Hepatocyte (in vitro differentiated cells): ENCODE results near the gene KNDC1.

Experiments used
- EZH2 ChIP-seq: fragments of 200-600 bp; sonication (generic); IDR thresholded peaks from 2 replicates; pipeline ENCODE4 v1.6.1; 2016; ENCODE audit warnings: antibody characterized with exemption, mild to moderate bottlenecking, borderline replicate concordance
- EZH2phosphoT487 ChIP-seq: fragments of 200-600 bp; sonication (generic); IDR thresholded peaks from one replicate; pipeline ENCODE4 v1.6.1; 2018; ENCODE audit warnings: antibody characterized with exemption, mild to moderate bottlenecking, low read depth, moderate library complexity; ENCODE audit not compliant: unreplicated experiment, severe bottlenecking
- TF ChIP-seq, protein P1 (sequence below): fragments of 200-600 bp; sonication (generic); IDR thresholded peaks from 2 replicates; pipeline ENCODE4 v1.5.1; 2016; ENCODE audit warnings: antibody characterized with exemption, mild to moderate bottlenecking; ENCODE audit not compliant: poor library complexity

DNA sequence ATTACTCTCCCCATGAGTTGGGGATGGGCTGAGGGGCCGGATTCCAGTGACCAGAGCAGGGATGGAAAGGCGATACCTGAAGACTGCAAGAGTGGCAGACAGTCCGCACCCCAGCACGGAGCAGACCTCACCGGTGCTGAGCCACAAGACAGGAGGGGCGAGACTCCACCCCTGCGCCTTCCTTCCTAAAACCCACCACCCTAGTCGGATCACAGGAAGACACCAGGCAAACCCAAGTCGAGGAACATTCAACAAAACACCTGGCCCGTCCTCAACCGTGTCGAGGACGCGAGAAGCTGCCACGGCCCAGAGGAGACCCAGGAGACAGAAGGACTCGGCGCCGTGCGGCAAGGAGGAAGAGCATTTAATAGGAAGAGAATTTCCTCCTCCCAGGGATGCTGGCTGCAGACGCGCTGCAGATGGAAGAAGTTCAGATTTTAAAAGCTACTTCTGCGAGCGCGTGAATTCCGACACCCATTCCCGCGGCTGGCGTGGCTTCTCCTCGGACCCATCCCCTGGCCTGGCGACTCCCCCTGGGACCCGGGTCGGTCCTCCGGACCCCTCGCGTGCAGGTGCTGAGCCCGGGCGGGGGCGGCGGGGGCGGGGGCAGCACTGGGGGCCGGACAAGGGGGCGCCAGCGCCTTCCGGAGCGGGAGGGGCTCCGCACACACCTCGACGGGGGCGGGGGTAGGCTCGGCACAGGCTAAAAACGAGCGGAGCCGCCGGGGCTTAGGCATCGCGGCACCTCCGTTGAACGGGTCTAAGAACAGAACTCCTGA is 69.4 kb downstream of the KNDC1 start:
- TF ChIP-seq, protein P1, sequence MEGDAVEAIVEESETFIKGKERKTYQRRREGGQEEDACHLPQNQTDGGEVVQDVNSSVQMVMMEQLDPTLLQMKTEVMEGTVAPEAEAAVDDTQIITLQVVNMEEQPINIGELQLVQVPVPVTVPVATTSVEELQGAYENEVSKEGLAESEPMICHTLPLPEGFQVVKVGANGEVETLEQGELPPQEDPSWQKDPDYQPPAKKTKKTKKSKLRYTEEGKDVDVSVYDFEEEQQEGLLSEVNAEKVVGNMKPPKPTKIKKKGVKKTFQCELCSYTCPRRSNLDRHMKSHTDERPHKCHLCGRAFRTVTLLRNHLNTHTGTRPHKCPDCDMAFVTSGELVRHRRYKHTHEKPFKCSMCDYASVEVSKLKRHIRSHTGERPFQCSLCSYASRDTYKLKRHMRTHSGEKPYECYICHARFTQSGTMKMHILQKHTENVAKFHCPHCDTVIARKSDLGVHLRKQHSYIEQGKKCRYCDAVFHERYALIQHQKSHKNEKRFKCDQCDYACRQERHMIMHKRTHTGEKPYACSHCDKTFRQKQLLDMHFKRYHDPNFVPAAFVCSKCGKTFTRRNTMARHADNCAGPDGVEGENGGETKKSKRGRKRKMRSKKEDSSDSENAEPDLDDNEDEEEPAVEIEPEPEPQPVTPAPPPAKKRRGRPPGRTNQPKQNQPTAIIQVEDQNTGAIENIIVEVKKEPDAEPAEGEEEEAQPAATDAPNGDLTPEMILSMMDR: no peak
- TF ChIP-seq EZH2phosphoT487: no peak
- TF ChIP-seq EZH2: peak; percentile 81
